Spleen (tissue), 11 donors: ENCODE measurements around the gene NRBF2. TPM values are rescaled to one million over a fixed set of nuclear protein-coding genes. Genes with fewer than 3 reads are reported as not detected.
A peak's percentile ranks its signal among the peaks of the same experiment; 100 is the strongest.

Experiments
- DNase-seq: peaks from one replicate; pipeline ENCODE4 v3.0.0-alpha.2; 2020
- H3K27ac ChIP-seq, 8 donors: fragments of 200-600 bp; sonication (generic) in 7 of 8; 1 replicate in 4 of 8; 2 replicates in 4 of 8; pipeline versions ENCODE4 v1.5.0 to v1.8.0; 2016 to 2021; ENCODE audit warnings: inconsistent platforms in 4 of 8, mild to moderate bottlenecking in 4 of 8, moderate library complexity in 1 of 8
- H3K27me3 ChIP-seq, 7 donors: fragments of 200-600 bp; sonication (generic) in 6 of 7; replicated peaks in 1 of 7; 1 replicate in 4 of 7; 2 replicates in 3 of 7; pipeline versions ENCODE4 v1.5.0 to v1.8.0; 2016 to 2021; ENCODE audit warnings: inconsistent platforms in 3 of 7, mild to moderate bottlenecking in 1 of 7
- H3K36me3 ChIP-seq, 6 donors: fragments of 200-600 bp; sonication (generic) in 5 of 6; 1 replicate in 4 of 6; 2 replicates in 2 of 6; pipeline versions ENCODE4 v1.5.0 to v1.8.0; 2016 to 2021; ENCODE audit warnings: inconsistent platforms in 2 of 6
- H3K4me1 ChIP-seq, 6 donors: fragments of 200-600 bp; sonication (generic) in 5 of 6; 1 replicate in 3 of 6; 2 replicates in 3 of 6; pipeline versions ENCODE4 v1.5.0 to v1.8.0; 2016 to 2021; ENCODE audit warnings: inconsistent platforms in 3 of 6
- H3K4me3 ChIP-seq, 8 donors: fragments of 200-600 bp; sonication (generic) in 7 of 8; 1 replicate in 4 of 8; 2 replicates in 4 of 8; pipeline versions ENCODE4 v1.5.0 to v1.8.0; 2016 to 2021; ENCODE audit warnings: inconsistent platforms in 4 of 8, mild to moderate bottlenecking in 4 of 8, moderate library complexity in 2 of 8
- H3K9me3 ChIP-seq, 8 donors: fragments of 200-600 bp; sonication (generic) in 7 of 8; 1 replicate in 4 of 8; 2 replicates in 4 of 8; pipeline versions ENCODE4 v1.5.0 to v1.8.0; 2016 to 2021; ENCODE audit warnings: inconsistent platforms in 4 of 8
- CTCF ChIP-seq, 11 experiments: fragments of 200-600 bp in 7 of 11; fragments of 450-650 bp in 4 of 11; sonication (generic) in 4 of 11; IDR thresholded peaks in 8 of 11; conservative IDR thresholded peaks in 3 of 11; 1 replicate in 7 of 11; 2 replicates in 4 of 11; pipeline versions ENCODE4 v1.4.0 to v1.8.0; 2016 to 2021; ENCODE audit warnings: antibody characterized with exemption in 11 of 11, inconsistent platforms in 4 of 11, mild to moderate bottlenecking in 1 of 11
- POLR2A ChIP-seq, 3 donors: fragments of 450-650 bp; IDR thresholded peaks; one replicate each; pipeline ENCODE4 v1.5.1; 2017; ENCODE audit warnings: antibody characterized with exemption in 3 of 3, mild to moderate bottlenecking in 1 of 3
- POLR2AphosphoS5 ChIP-seq, 3 donors: sonication (generic); formaldehyde crosslinking; IDR thresholded peaks; one replicate each; pipeline ENCODE4 v1.5.1; 2017; ENCODE audit warnings: antibody characterized with exemption in 3 of 3
- WGBS, 5 donors: extraction: QIAGEN DNeasy Blood & Tissue Kit in 3 of 5; methylation state at CpG; one replicate each; pipeline versions ENCODE4 v1.1.5 to v1.1.7; 2013 to 2018; 5-methylcytosine and 5-hydroxymethylcytosine counted together
- intact Hi-C: fragments of 100-400 bp; cut with DNase I; formaldehyde crosslinking; loops from one replicate; pipeline ENCODE4 v1.15.0; 2023; ENCODE audit warnings: low total_unique reads
- polyA plus RNA-seq, 3 donors: library from polyadenylated mRNA; stranded (reverse); fragments of 200-250 nt; gene quantifications; one replicate each; pipeline ENCODE4 v1.2.1, GENCODE V29; 2013
- total RNA-seq, 7 donors: library from RNA; depleted of rRNA in 3 of 7; stranded (reverse); fragments of >200 nt in 3 of 7; fragmentation: NEBNext Ultra II Directional in 4 of 7; extraction: Animal tissue kit (Norgen Biotek cat#: 25700) in 4 of 7; gene quantifications; one replicate each; pipeline versions ENCODE4 v1.1.0 to v1.2.1, GENCODE V29; 2016 to 2021
- donor health status: healthy with polysubstance abuse.
- donor health status: DM: no; HTN: no; CAD: no; lungs with moderate emphysema.
- donor health status: DM: no; HTN: no; CAD: no.
- donor health status: Bipolar disorder and iron deficiency.
- donor health status: healthy.
- donor health status: DM: no; HTN: no; CAD: no.
- donor health status: DM: yes; HTN: yes; CAD: no.

The NRBF2 gene
- total and polyA plus RNA-seq, 10 donors: 10.3 to 44.1 (median 31.7) TPM

- WGBS, 5 donors: 78 to 96% (median 88%) methylated on average over 3 of the region's 3 CpGs
- no peak for TF ChIP-seq POLR2AphosphoS5 (IDR thresholded peaks at IDR 0.05)
- TF ChIP-seq POLR2A (IDR thresholded peaks at IDR 0.05): no peak
- no peak for TF ChIP-seq CTCF (IDR thresholded peaks at IDR 0.05 in 8 of 11, conservative IDR thresholded peaks at IDR 0.05 in 3 of 11)
- intact Hi-C loops: no loop called here
- Histone ChIP-seq H3K4me3 (no peak overlapping the region), H3K9me3 (no peaks in the 10 kb centered on the region), H3K4me1 (peaks cover 0 to 10% (median 3%) of the 10 kb centered on the region in 6 donors), H3K36me3 (no peaks in the 10 kb centered on the region), H3K27ac (peak overlapping the region in 2 of 8 donors; percentile 84 to 90), H3K27me3 (no peaks in the 10 kb centered on the region)
- no peak for DNase-seq
These were observed 16.6 kb upstream of the NRBF2 start for GRCh38 chr10:63116452-63117072.

GRCh38 chr10:63119041-63119440 lies 14.1 kb upstream of the NRBF2 start:
- Histone ChIP-seq H3K36me3 (no peaks in the 10 kb centered on the region), H3K4me1 (peaks cover 0 to 7% (median 2%) of the 10 kb centered on the region in 6 donors), H3K27ac (no peak overlapping the region), H3K9me3 (no peaks in the 10 kb centered on the region), H3K4me3 (no peak overlapping the region), H3K27me3 (no peaks in the 10 kb centered on the region)
- DNase-seq: no peak
- intact Hi-C loops: no loop called here
- TF ChIP-seq CTCF (IDR thresholded peaks at IDR 0.05 in 8 of 11, conservative IDR thresholded peaks at IDR 0.05 in 3 of 11) (no peak), POLR2A (IDR thresholded peaks at IDR 0.05) (no peak)

GRCh38 chr10:63120554-63120953 lies 12.6 kb upstream of the NRBF2 start:
- Histone ChIP-seq H3K9me3 (no peaks in the 10 kb centered on the region), H3K36me3 (no peaks in the 10 kb centered on the region), H3K27ac (peak overlapping the region in 2 of 8 donors; percentile 11 to 51), H3K27me3 (no peaks in the 10 kb centered on the region), H3K4me3 (no peak overlapping the region), H3K4me1 (no peaks in the 10 kb centered on the region)
- no peak for DNase-seq
- TF ChIP-seq POLR2A (IDR thresholded peaks at IDR 0.05) (no peak), POLR2AphosphoS5 (IDR thresholded peaks at IDR 0.05) (no peak), CTCF (IDR thresholded peaks at IDR 0.05 in 8 of 11, conservative IDR thresholded peaks at IDR 0.05 in 3 of 11) (no peak)
- intact Hi-C loops: no loop called here

- H3K4me1 ChIP-seq: no peaks in the 10 kb centered on the region
- no peak for TF ChIP-seq POLR2A (IDR thresholded peaks at IDR 0.05)
- no peak for TF ChIP-seq CTCF (IDR thresholded peaks at IDR 0.05 in 8 of 11, conservative IDR thresholded peaks at IDR 0.05 in 3 of 11)
- TF ChIP-seq POLR2AphosphoS5 (IDR thresholded peaks at IDR 0.05): no peak
- no peak overlapping the region for H3K4me3 ChIP-seq
- WGBS, 5 donors: 75 to 92% (median 86%) methylated on average over 2 of the region's 2 CpGs
- H3K36me3 ChIP-seq: no peaks in the 10 kb centered on the region
- DNase-seq: no peak
- H3K9me3 ChIP-seq: no peaks in the 10 kb centered on the region
- intact Hi-C loops: no loop called here
- no peaks in the 10 kb centered on the region for H3K27me3 ChIP-seq
- no peak overlapping the region for H3K27ac ChIP-seq
These were observed 9.3 kb upstream of the NRBF2 start for GRCh38 chr10:63123727-63124362.
